A673 (cell line): ENCODE results near the gene GALNT12. TPM values are rescaled to one million over a fixed set of nuclear protein-coding genes. Genes with fewer than 3 reads are reported as not detected.

Experiments
- BruUV-seq: library from RNA; stranded (reverse); fragments of 400-500 nt; replicated peaks from 2 replicates; lab custom pipeline; 2021; lab: Mats Ljungman, UMichigan
- CTCF ChIA-PET: fragments of 300-600 bp; sonication (Branson Sonifier 250); formaldehyde crosslinking; loops from one replicate; lab custom pipeline; 2022; ENCODE audit warnings: antibody characterized with exemption; lab: Charles Lee
- POLR2A ChIA-PET: fragments of 300-600 bp; sonication (Branson Sonifier 250); formaldehyde crosslinking; loops from one replicate; lab custom pipeline; 2022; ENCODE audit warnings: antibody characterized with exemption; ENCODE audit not compliant: low non-redundant PET; lab: Charles Lee
- DNase-seq: peaks from one replicate; pipeline ENCODE4 v3.0.0-alpha.2; 2015; ENCODE audit warnings: low spot score
- H3K27ac ChIP-seq: fragments of 200-600 bp; sonication (generic); 2 replicates; pipeline ENCODE4 v1.5.1; 2016; ENCODE audit warnings: mixed run types, low read depth, mild to moderate bottlenecking, mixed read lengths, antibody characterized with exemption, low read length; ENCODE audit not compliant: poor library complexity, severe bottlenecking
- H3K27me3 ChIP-seq: fragments of 200-600 bp; sonication (generic); replicated peaks from 2 replicates; pipeline ENCODE4 v1.6.1; 2017; ENCODE audit warnings: mixed run types, low read depth, mild to moderate bottlenecking, mixed read lengths, antibody characterized with exemption, low read length; ENCODE audit not compliant: insufficient read depth, poor library complexity
- H3K36me3 ChIP-seq: fragments of 200-600 bp; sonication (generic); 2 replicates; pipeline ENCODE4 v1.6.1; 2016; ENCODE audit warnings: mixed run types, mild to moderate bottlenecking, mixed read lengths, antibody characterized with exemption, low read length; ENCODE audit not compliant: insufficient read depth, poor library complexity, severe bottlenecking
- H3K4me1 ChIP-seq: fragments of 200-600 bp; sonication (generic); 2 replicates; pipeline ENCODE4 v1.6.1; 2017; ENCODE audit warnings: mixed run types, mild to moderate bottlenecking, mixed read lengths, antibody characterized with exemption, low read length; ENCODE audit not compliant: insufficient read depth, poor library complexity, severe bottlenecking
- H3K4me3 ChIP-seq: fragments of 200-600 bp; sonication (generic); 2 replicates; pipeline ENCODE4 v1.5.1; 2016; ENCODE audit warnings: low read depth, mixed run types, mild to moderate bottlenecking, mixed read lengths, low read length; ENCODE audit not compliant: poor library complexity, severe bottlenecking
- H3K9me3 ChIP-seq: fragments of 200-600 bp; sonication (generic); 2 replicates; pipeline ENCODE4 v1.6.1; 2016; ENCODE audit warnings: mixed run types, low read depth, mild to moderate bottlenecking, mixed read lengths, antibody characterized with exemption, low read length; ENCODE audit not compliant: poor library complexity, severe bottlenecking
- EZH2 ChIP-seq: fragments of 200-600 bp; sonication (generic); IDR thresholded peaks from 2 replicates; pipeline ENCODE4 v1.6.1; 2017; ENCODE audit warnings: borderline replicate concordance, low read depth, mild to moderate bottlenecking, mixed read lengths, antibody characterized with exemption, low read length; ENCODE audit not compliant: poor library complexity, severe bottlenecking
- intact Hi-C: fragments of 100-400 bp; cut with micrococcal nuclease; formaldehyde crosslinking; loops from one replicate; pipeline ENCODE4 v1.10.0; 2022; ENCODE audit not compliant: unreplicated experiment
- total RNA-seq: library from RNA; stranded (reverse); gene quantifications from 2 replicates; pipeline ENCODE4 v1.2.3, GENCODE V29; 2021
- TF ChIP-seq, protein P1 (sequence below): fragments of 300-800, 200-600 bp; sonication (generic); conservative IDR thresholded peaks from 2 replicates; pipeline ENCODE4 v1.5.1; 2017; ENCODE audit warnings: low read depth, mild to moderate bottlenecking, antibody characterized with exemption, low read length, moderate library complexity, mixed read lengths

Gene GALNT12
- total RNA-seq, 1 experiment from 2014 or later, result 0.54 TPM

DNA sequence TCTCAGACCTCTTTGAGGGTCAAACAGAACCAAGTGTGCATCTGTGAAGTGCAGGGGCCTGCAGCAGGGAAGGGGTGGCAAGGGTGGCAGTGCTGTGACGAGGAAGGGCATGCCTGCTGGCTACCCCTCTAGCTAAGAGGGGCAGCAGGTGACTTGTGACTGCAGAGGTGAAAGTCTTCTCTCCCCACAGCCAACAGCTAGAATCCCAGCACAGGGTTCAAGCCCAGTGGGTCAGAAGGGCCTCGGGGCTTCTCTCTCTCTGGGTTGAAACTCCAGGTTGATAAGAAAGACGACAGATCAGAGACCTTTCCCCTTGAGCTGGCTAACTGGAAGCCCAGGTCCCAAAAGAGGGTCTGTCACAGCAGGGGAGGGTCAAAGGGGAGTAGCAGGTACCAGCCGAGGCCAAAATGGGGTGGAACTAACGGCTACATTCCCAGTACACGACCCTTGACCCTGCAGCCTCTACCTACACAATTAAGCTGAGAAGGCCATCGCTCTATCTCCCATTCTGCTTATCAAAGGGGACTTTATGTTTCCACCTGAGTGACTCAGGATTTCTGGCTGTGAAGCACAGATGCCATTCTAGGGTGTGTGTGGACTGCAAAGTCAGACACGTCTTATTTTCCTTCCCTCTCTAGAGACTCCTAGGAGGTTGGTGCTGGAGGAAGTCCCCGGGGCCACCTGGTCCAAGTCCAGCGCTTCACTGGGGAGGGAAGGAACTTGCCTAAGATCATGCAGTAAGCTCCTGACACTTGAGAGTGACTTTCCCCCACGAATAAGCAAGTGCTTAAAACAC is 25.7 kb upstream of the GALNT12 start:
- no peaks in the 10 kb centered on the region for H3K36me3 ChIP-seq
- ChIA-PET CTCF (interaction anchor here (0.6 kb wide), 1 partner anchor 112 kb away, joined by 8 read pairs; no protein-coding TSS in a partner anchor), POLR2A (no interaction called here)
- no peaks in the 10 kb centered on the region for H3K4me1 ChIP-seq
- intact Hi-C loops, result no loop called here
- no peak for DNase-seq
- no TSS peak for BruUV-seq
- TF ChIP-seq, protein P1, sequence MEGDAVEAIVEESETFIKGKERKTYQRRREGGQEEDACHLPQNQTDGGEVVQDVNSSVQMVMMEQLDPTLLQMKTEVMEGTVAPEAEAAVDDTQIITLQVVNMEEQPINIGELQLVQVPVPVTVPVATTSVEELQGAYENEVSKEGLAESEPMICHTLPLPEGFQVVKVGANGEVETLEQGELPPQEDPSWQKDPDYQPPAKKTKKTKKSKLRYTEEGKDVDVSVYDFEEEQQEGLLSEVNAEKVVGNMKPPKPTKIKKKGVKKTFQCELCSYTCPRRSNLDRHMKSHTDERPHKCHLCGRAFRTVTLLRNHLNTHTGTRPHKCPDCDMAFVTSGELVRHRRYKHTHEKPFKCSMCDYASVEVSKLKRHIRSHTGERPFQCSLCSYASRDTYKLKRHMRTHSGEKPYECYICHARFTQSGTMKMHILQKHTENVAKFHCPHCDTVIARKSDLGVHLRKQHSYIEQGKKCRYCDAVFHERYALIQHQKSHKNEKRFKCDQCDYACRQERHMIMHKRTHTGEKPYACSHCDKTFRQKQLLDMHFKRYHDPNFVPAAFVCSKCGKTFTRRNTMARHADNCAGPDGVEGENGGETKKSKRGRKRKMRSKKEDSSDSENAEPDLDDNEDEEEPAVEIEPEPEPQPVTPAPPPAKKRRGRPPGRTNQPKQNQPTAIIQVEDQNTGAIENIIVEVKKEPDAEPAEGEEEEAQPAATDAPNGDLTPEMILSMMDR, result no peak
- no peak for TF ChIP-seq EZH2
- H3K27me3 ChIP-seq, result no peaks in the 10 kb centered on the region
- no peaks in the 10 kb centered on the region for H3K9me3 ChIP-seq
- H3K27ac ChIP-seq, result no peak overlapping the region
- H3K4me3 ChIP-seq, result no peak overlapping the region

DNA sequence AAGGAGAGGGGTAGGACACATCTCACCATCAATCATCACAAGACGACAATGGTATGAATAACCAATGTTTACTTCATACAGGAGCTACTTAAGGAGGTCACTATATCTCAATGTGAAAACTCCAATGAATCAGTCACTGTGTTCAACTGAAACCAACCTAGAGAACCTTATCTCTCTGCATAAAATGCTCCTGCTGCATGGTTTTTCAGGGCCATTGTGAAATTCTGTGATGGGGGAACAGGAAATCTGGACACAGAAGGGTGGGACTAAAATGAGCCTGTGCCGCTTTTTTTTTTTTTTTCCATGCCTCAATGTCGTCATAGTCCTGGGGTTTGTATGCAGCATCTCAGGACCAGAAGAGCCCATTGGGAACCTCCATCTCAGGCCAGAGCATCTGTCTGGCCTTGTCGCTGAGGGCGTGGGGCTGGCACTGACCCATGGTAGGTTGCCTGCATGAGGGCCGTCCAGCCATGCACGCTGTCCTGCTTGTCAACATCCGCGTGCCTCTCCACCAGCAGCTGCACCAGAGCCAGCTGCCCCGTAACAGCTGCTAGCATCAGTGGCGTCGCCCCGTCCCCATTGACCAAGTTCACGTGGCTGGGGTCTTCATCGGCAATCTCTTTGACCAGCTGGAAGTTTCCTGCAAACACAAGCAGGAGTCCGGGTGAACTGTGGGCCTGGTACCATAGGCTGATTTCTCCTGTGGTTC is 23.8 kb upstream of the GALNT12 start:
- no peak for TF ChIP-seq EZH2
- TF ChIP-seq, protein P1, result no peak
- no peaks in the 10 kb centered on the region for H3K27me3 ChIP-seq
- H3K27ac ChIP-seq, result no peak overlapping the region
- no peaks in the 10 kb centered on the region for H3K36me3 ChIP-seq
- no peaks in the 10 kb centered on the region for H3K9me3 ChIP-seq
- H3K4me1 ChIP-seq, result no peaks in the 10 kb centered on the region
- no peak overlapping the region for H3K4me3 ChIP-seq
- ChIA-PET CTCF (no interaction called here), POLR2A (no interaction called here)
- no TSS peak for BruUV-seq
- DNase-seq, result no peak
- intact Hi-C loops, result no loop called here

DNA sequence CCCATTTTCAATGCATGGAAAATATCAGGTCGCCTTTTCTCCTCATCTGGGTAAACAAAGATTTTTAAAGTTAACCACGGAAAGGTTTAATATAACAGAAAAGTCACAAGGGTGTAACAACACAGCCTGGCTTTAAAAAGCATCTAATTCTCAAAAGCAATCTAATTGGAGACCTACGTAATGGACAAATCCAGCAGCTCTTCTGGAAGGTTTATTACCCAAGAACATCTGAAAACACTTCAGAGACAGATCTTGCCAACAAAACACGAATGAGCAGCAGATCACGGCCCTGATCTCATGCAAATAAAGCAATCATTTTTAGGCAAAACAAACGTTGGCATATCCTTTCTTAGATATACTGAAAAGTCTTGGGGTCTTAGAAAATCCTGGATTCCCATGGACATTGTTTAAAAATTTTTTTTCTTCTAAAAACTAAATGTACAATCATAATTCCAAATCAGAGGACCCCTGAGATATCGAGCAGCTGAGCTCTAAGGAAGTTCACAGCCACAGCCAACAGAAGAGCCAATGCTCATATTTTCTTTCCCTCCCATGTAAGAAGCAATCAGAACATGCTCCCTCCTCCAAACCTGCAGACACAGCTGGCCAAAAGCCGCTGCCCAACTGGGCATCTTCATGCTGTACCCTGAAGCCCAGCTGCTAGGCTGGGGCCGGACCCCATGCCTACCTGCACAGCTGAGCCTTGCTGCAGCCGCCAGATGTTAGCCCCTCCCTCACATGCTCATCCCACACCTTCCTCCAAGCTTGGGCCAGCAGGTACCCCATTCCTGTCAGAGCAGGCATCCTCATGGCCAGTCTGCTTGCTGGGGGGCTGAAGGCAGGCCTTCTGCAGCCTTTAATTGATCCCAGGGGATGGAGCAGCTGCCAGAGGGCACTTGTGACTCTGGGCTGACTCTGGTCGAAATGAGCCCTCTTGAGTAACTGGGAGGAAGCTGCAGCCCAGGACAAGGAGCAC is 22.4 kb upstream of the GALNT12 start:
- H3K9me3 ChIP-seq, result no peaks in the 10 kb centered on the region
- no peak overlapping the region for H3K27ac ChIP-seq
- CTCF ChIA-PET, result no interaction called here
- no TSS peak for BruUV-seq
- no peaks in the 10 kb centered on the region for H3K27me3 ChIP-seq
- TF ChIP-seq, protein P1, result no peak
- TF ChIP-seq EZH2, result no peak
- H3K4me1 ChIP-seq, result no peaks in the 10 kb centered on the region
- POLR2A ChIA-PET, result no interaction called here
- no peak overlapping the region for H3K4me3 ChIP-seq
- no peak for DNase-seq
- intact Hi-C loops, result no loop called here
- H3K36me3 ChIP-seq, result peaks cover 2% of the 10 kb centered on the region
